A673 (cell line): Measurements from ENCODE around the gene SRRM2. TPM values are rescaled to one million over a fixed set of nuclear protein-coding genes. Genes with fewer than 3 reads are reported as not detected.

Experiments
- BruUV-seq: library from RNA; stranded (reverse); fragments of 400-500 nt; replicated peaks from 2 replicates; lab custom pipeline; 2021; lab: Mats Ljungman, UMichigan
- CTCF ChIA-PET: fragments of 300-600 bp; sonication (Branson Sonifier 250); formaldehyde crosslinking; loops from one replicate; lab custom pipeline; 2022; ENCODE audit warnings: antibody characterized with exemption; lab: Charles Lee
- POLR2A ChIA-PET: fragments of 300-600 bp; sonication (Branson Sonifier 250); formaldehyde crosslinking; loops from one replicate; lab custom pipeline; 2022; ENCODE audit warnings: antibody characterized with exemption; ENCODE audit not compliant: low non-redundant PET; lab: Charles Lee
- DNase-seq: peaks from one replicate; pipeline ENCODE4 v3.0.0-alpha.2; 2015; ENCODE audit warnings: low spot score
- H3K27ac ChIP-seq: fragments of 200-600 bp; sonication (generic); 2 replicates; pipeline ENCODE4 v1.5.1; 2016; ENCODE audit warnings: mixed run types, low read depth, mild to moderate bottlenecking, mixed read lengths, antibody characterized with exemption, low read length; ENCODE audit not compliant: poor library complexity, severe bottlenecking
- H3K27me3 ChIP-seq: fragments of 200-600 bp; sonication (generic); replicated peaks from 2 replicates; pipeline ENCODE4 v1.6.1; 2017; ENCODE audit warnings: mixed run types, low read depth, mild to moderate bottlenecking, mixed read lengths, antibody characterized with exemption, low read length; ENCODE audit not compliant: insufficient read depth, poor library complexity
- H3K36me3 ChIP-seq: fragments of 200-600 bp; sonication (generic); 2 replicates; pipeline ENCODE4 v1.6.1; 2016; ENCODE audit warnings: mixed run types, mild to moderate bottlenecking, mixed read lengths, antibody characterized with exemption, low read length; ENCODE audit not compliant: insufficient read depth, poor library complexity, severe bottlenecking
- H3K4me1 ChIP-seq: fragments of 200-600 bp; sonication (generic); 2 replicates; pipeline ENCODE4 v1.6.1; 2017; ENCODE audit warnings: mixed run types, mild to moderate bottlenecking, mixed read lengths, antibody characterized with exemption, low read length; ENCODE audit not compliant: insufficient read depth, poor library complexity, severe bottlenecking
- H3K4me3 ChIP-seq: fragments of 200-600 bp; sonication (generic); 2 replicates; pipeline ENCODE4 v1.5.1; 2016; ENCODE audit warnings: low read depth, mixed run types, mild to moderate bottlenecking, mixed read lengths, low read length; ENCODE audit not compliant: poor library complexity, severe bottlenecking
- H3K9me3 ChIP-seq: fragments of 200-600 bp; sonication (generic); 2 replicates; pipeline ENCODE4 v1.6.1; 2016; ENCODE audit warnings: mixed run types, low read depth, mild to moderate bottlenecking, mixed read lengths, antibody characterized with exemption, low read length; ENCODE audit not compliant: poor library complexity, severe bottlenecking
- CTCF ChIP-seq: fragments of 300-800, 200-600 bp; sonication (generic); conservative IDR thresholded peaks from 2 replicates; pipeline ENCODE4 v1.5.1; 2017; ENCODE audit warnings: low read depth, mild to moderate bottlenecking, antibody characterized with exemption, low read length, moderate library complexity, mixed read lengths
- EZH2 ChIP-seq: fragments of 200-600 bp; sonication (generic); IDR thresholded peaks from 2 replicates; pipeline ENCODE4 v1.6.1; 2017; ENCODE audit warnings: borderline replicate concordance, low read depth, mild to moderate bottlenecking, mixed read lengths, antibody characterized with exemption, low read length; ENCODE audit not compliant: poor library complexity, severe bottlenecking
- intact Hi-C: fragments of 100-400 bp; cut with micrococcal nuclease; formaldehyde crosslinking; loops from one replicate; pipeline ENCODE4 v1.10.0; 2022; ENCODE audit not compliant: unreplicated experiment
- total RNA-seq: library from RNA; stranded (reverse); gene quantifications from 2 replicates; pipeline ENCODE4 v1.2.3, GENCODE V29; 2021

Gene SRRM2
- total RNA-seq, 1 experiment from 2014 or later: 642 TPM

- no peak for DNase-seq
- CTCF ChIA-PET: no interaction called here
- intact Hi-C loops: no loop called here
- POLR2A ChIA-PET: no interaction called here
- H3K4me1 ChIP-seq: no peaks in the 10 kb centered on the region
- no peaks in the 10 kb centered on the region for H3K27me3 ChIP-seq
- TF ChIP-seq CTCF (no peak), EZH2 (no peak)
- no peak overlapping the region for H3K27ac ChIP-seq
- H3K4me3 ChIP-seq: no peak overlapping the region
- no peaks in the 10 kb centered on the region for H3K9me3 ChIP-seq
- BruUV-seq: no TSS peak
- no peaks in the 10 kb centered on the region for H3K36me3 ChIP-seq
Observed at GRCh38 chr16:2715966-2716885, 36.2 kb upstream of the SRRM2 start.

DNA sequence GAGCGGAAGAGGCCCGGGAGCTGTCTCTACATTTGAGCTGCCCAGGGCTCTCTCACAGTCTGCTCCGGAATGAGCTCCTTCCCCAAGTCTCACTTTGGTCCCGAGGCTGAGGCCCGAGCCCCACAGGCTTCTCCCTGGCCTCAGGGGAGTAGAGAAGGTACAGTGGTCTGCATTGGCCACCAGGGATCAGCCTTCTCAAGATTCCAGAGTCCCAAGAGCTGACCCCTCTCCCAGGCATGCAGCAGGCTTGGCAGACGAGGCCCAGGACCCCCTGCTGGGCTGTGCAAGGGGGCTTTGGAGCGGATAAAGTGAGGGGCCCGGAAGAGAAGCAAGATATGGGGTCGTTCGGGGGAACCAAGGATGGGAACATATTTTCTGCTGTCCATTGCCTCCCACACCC, 35.5 kb upstream of the SRRM2 start:
- no TSS peak for BruUV-seq
- H3K9me3 ChIP-seq: no peaks in the 10 kb centered on the region
- ChIA-PET CTCF (no interaction called here), POLR2A (no interaction called here)
- H3K36me3 ChIP-seq: no peaks in the 10 kb centered on the region
- TF ChIP-seq EZH2 (no peak), CTCF (no peak)
- H3K27me3 ChIP-seq: no peaks in the 10 kb centered on the region
- no peaks in the 10 kb centered on the region for H3K4me1 ChIP-seq
- H3K4me3 ChIP-seq: no peak overlapping the region
- DNase-seq: no peak
- intact Hi-C loops: no loop called here
- no peak overlapping the region for H3K27ac ChIP-seq

- ChIA-PET POLR2A (no interaction called here), CTCF (no interaction called here)
- H3K36me3 ChIP-seq: no peaks in the 10 kb centered on the region
- intact Hi-C loops: no loop called here
- H3K27ac ChIP-seq: no peak overlapping the region
- no peaks in the 10 kb centered on the region for H3K9me3 ChIP-seq
- H3K4me3 ChIP-seq: no peak overlapping the region
- H3K4me1 ChIP-seq: no peaks in the 10 kb centered on the region
- no peaks in the 10 kb centered on the region for H3K27me3 ChIP-seq
- no TSS peak for BruUV-seq
- no peak for TF ChIP-seq EZH2
- TF ChIP-seq CTCF: no peak
- DNase-seq: no peak
Observed at GRCh38 chr16:2717383-2718263, 34.8 kb upstream of the SRRM2 start.
